Measurements from ENCODE around the gene DEFB113. TPM values are rescaled to one million over a fixed set of nuclear protein-coding genes. Genes with fewer than 3 reads are reported as not detected.
"Not testable (repeated sequence)": the region's sequence is repeated elsewhere in the genome, so short reads cannot be mapped to it uniquely, and the experiment has no call there.

DEFB113 gene
- total RNA-seq, 1 donor from 2014 or later = not detected

DNA sequence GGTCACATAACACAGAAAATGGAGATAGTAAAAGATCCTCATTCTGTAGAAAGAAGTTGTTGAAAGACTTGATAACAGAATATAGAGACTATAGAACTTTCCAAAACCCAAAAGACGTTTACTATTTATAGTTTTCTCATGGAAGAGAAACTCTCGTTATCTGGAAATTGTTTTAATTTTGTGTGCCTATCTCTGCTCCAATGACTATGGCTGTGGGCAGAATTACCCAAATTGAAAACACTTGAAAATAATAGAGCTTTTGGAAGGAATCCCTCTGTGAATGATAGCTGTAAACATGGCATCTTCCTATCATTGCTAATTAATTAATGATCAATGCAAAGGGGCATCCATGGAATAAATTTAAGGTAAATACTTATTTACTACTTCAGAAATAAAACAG is 5.4 kb downstream of the DEFB113 start, which contains the start of gene DEFB114:
Gene DEFB114, minus strand, starts transcription at position 101 of the 400 bp plus-strand sequence. Its CDS starts 59 bp downstream, at position 42.
- Mint-ChIP-seq H3K36me3 (ENCODE audit: low read depth) (no peaks in the 10 kb centered on the region), H3K9me3 (no peaks in the 10 kb centered on the region), H3K27me3 (ENCODE audit: low read depth) (no peaks in the 10 kb centered on the region), H3K4me1 (ENCODE audit: low read depth) (no peaks in the 10 kb centered on the region), H3K4me3 (ENCODE audit: low read depth) (no peak within 1 kb of the TSS), H3K27ac (no peak within 1 kb of the TSS)
- intact Hi-C loops (cut with micrococcal nuclease) = no loop called here
- DNase-seq (ENCODE audit: low spot score) = no peak

GRCh38 chr6:49958180-49958579 is 11.2 kb downstream of the DEFB113 start:
- intact Hi-C loops (cut with micrococcal nuclease) = no loop called here

DNA sequence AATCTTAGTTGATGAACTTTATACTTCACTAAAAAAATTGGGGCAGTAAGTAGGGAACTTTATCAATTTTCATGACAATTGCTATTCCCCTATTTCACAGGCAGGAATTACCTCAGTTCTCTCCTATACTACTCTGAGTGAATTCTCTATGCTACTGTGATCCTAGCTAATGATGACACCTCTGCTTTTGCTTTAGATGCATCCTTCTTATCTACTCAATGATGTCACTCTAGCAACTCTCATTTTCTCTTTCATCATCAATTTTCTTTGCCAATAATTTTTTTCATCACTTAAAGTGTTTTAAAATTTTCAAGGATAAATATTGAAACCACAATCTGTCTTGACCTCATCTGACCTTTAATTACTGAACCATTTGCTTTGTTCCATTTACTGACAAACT is 13.6 kb downstream of the DEFB113 start:
- H3K36me3 Mint-ChIP-seq (ENCODE audit: low read depth) = no peaks in the 10 kb centered on the region
- intact Hi-C loops (cut with micrococcal nuclease) = no loop called here
- no peaks in the 10 kb centered on the region for H3K4me1 Mint-ChIP-seq (ENCODE audit: low read depth)
- H3K9me3 Mint-ChIP-seq = no peaks in the 10 kb centered on the region
- DNase-seq (ENCODE audit: low spot score) = no peak
- no peak overlapping the region for H3K27ac Mint-ChIP-seq
- H3K4me3 Mint-ChIP-seq (ENCODE audit: low read depth) = no peak overlapping the region
- H3K27me3 Mint-ChIP-seq (ENCODE audit: low read depth) = no peaks in the 10 kb centered on the region

More at GRCh38 chr6:49958180-49958579, 11.2 kb downstream of the DEFB113 start:
- no peaks in the 10 kb centered on the region for H3K27me3 Mint-ChIP-seq (ENCODE audit: low read depth)
- H3K4me3 Mint-ChIP-seq (ENCODE audit: low read depth) = no peak overlapping the region
- no peaks in the 10 kb centered on the region for H3K36me3 Mint-ChIP-seq (ENCODE audit: low read depth)
- no peak for DNase-seq (ENCODE audit: low spot score)
- no peaks in the 10 kb centered on the region for H3K4me1 Mint-ChIP-seq (ENCODE audit: low read depth)
- no peaks in the 10 kb centered on the region for H3K9me3 Mint-ChIP-seq
- no peak overlapping the region for H3K27ac Mint-ChIP-seq

DNA sequence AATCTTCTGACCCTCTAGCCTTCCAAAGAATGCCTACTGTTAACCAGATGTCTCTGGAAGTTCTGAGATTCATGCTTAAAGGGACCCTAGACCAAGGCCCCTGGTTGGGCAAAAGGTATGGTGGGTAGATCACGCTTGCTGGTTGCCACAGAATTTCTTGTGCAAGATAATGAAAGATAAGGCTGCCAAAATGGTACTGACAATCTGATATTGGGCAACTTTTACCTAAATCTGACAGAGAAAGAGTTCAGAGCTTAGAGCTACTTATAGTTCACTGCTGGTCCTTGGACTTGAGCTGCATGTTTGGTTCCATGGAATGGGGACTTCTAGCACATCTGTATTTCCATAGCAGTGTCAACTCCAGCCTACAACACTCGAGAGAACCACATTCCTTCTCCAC is 17.5 kb downstream of the DEFB113 start:
- H3K9me3 Mint-ChIP-seq = no peaks in the 10 kb centered on the region
- H3K4me3 Mint-ChIP-seq (ENCODE audit: low read depth) = no peak overlapping the region

GRCh38 chr6:49950415-49950751 is 19.0 kb downstream of the DEFB113 start:
- H3K36me3 Mint-ChIP-seq (ENCODE audit: low read depth) = no peaks in the 10 kb centered on the region

More for the DNA sequence above, 17.5 kb downstream of the DEFB113 start:
- Mint-ChIP-seq H3K27me3 (ENCODE audit: low read depth) (no peaks in the 10 kb centered on the region), H3K36me3 (ENCODE audit: low read depth) (no peaks in the 10 kb centered on the region), H3K27ac (no peak overlapping the region), H3K4me1 (ENCODE audit: low read depth) (no peaks in the 10 kb centered on the region)
- DNase-seq (ENCODE audit: low spot score) = no peak
- intact Hi-C loops (cut with micrococcal nuclease) = no loop called here

GRCh38 chr6:49949062-49949461 is 20.4 kb downstream of the DEFB113 start:
- Mint-ChIP-seq H3K4me3 (ENCODE audit: low read depth) (no peak overlapping the region), H3K9me3 (peaks cover 7% of the 10 kb centered on the region), H3K27me3 (ENCODE audit: low read depth) (no peaks in the 10 kb centered on the region), H3K27ac (no peak overlapping the region), H3K36me3 (ENCODE audit: low read depth) (no peaks in the 10 kb centered on the region), H3K4me1 (ENCODE audit: low read depth) (no peaks in the 10 kb centered on the region)
- intact Hi-C loops (cut with micrococcal nuclease) = no loop called here
- DNase-seq (ENCODE audit: low spot score) = no peak

More at GRCh38 chr6:49950415-49950751, 19.0 kb downstream of the DEFB113 start:
- DNase-seq (ENCODE audit: low spot score) = no peak
- Mint-ChIP-seq H3K9me3 (peaks cover 5% of the 10 kb centered on the region), H3K27me3 (ENCODE audit: low read depth) (no peaks in the 10 kb centered on the region), H3K4me3 (ENCODE audit: low read depth) (no peak overlapping the region), H3K4me1 (ENCODE audit: low read depth) (no peaks in the 10 kb centered on the region), H3K27ac (no peak overlapping the region)
- intact Hi-C loops (cut with micrococcal nuclease) = no loop called here

DNA sequence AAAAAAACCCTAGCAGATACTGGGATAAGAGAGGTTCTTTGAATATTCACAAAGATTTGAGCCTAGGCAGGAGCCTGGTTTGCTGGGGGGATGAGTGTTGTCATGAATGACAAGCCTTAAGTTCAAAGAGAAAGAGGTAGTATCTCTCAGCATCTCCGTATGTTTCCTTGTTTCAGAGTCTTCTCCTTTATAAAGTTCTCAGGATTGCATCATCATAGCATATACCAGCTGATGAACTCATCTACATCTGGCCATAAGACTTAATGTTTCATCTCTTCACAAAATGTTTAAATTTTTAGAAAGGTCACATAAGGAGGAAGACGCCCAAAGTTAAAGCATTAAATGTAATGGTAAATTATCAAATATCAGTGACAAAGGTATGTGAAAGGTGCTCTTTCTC is 22.6 kb downstream of the DEFB113 start:
- no peaks in the 10 kb centered on the region for H3K27me3 Mint-ChIP-seq (ENCODE audit: low read depth)
- intact Hi-C loops (cut with micrococcal nuclease) = no loop called here
- no peak overlapping the region for H3K27ac Mint-ChIP-seq
- H3K36me3 Mint-ChIP-seq (ENCODE audit: low read depth) = no peaks in the 10 kb centered on the region
- no peak overlapping the region for H3K4me3 Mint-ChIP-seq (ENCODE audit: low read depth)
- no peak for DNase-seq (ENCODE audit: low spot score)
- peaks cover 10% of the 10 kb centered on the region for H3K9me3 Mint-ChIP-seq
- H3K4me1 Mint-ChIP-seq (ENCODE audit: low read depth) = no peaks in the 10 kb centered on the region

- H3K36me3 Mint-ChIP-seq (ENCODE audit: low read depth); intact Hi-C loops (cut with micrococcal nuclease); H3K9me3 Mint-ChIP-seq; H3K4me3 Mint-ChIP-seq (ENCODE audit: low read depth); H3K27me3 Mint-ChIP-seq (ENCODE audit: low read depth); H3K4me1 Mint-ChIP-seq (ENCODE audit: low read depth); DNase-seq (ENCODE audit: low spot score); H3K27ac Mint-ChIP-seq: not testable (repeated sequence)
These were observed 25.4 kb downstream of the DEFB113 start for GRCh38 chr6:49944068-49944467.

DNA sequence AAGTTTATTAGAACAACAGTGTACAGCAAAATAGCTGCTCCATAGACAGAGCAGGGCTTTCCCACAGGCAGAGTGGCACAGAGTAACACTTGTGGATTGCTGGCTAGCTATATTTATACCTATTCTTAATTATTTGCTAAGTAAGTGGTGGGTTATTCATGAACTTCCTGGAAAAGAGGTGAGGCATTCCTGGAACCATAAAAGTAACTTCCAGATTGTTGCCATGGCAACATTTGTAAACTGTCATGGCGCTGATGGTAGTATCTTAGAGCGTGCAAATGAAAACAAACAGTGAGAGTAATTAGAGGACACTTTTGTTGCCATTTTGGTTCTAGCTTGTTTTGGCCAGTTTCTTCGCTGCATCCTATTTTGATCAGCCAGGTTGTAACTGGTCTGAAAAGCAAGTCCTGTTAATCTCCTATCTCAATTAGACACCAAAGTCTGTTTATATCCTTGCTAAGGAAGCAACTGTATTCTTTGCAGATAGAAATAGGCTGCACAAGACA is 29.4 kb downstream of the DEFB113 start:
- no peak overlapping the region for H3K4me3 Mint-ChIP-seq (ENCODE audit: low read depth)

GRCh38 chr6:49937811-49938210 is 31.6 kb downstream of the DEFB113 start:
- no peaks in the 10 kb centered on the region for H3K9me3 Mint-ChIP-seq
- H3K27me3 Mint-ChIP-seq (ENCODE audit: low read depth) = no peaks in the 10 kb centered on the region

More for the DNA sequence above, 29.4 kb downstream of the DEFB113 start:
- intact Hi-C loops (cut with micrococcal nuclease) = no loop called here
- Mint-ChIP-seq H3K9me3 (peaks cover 5% of the 10 kb centered on the region), H3K27me3 (ENCODE audit: low read depth) (no peaks in the 10 kb centered on the region), H3K4me1 (ENCODE audit: low read depth) (no peaks in the 10 kb centered on the region), H3K27ac (no peak overlapping the region), H3K36me3 (ENCODE audit: low read depth) (no peaks in the 10 kb centered on the region)
- no peak for DNase-seq (ENCODE audit: low spot score)

DNA sequence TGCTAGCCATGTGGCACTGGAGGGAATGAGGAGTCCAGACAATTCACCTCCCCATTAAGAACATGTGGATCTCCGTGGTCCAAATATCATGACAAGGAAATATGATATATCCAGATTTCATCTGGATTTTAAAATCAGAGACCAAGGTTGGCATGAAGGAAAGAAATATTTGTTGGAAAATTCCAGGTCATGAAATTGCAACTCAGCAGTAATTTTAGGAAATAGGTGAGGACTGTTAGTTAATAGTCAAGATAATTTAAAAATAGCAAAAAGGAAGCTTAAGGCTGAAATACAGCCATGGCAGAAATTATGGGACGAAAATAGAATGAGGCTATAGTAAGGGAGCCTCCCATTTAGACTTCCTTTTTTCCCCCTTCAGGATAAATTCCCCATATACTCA is 32.4 kb downstream of the DEFB113 start:
- no peak overlapping the region for H3K4me3 Mint-ChIP-seq (ENCODE audit: low read depth)
- no peaks in the 10 kb centered on the region for H3K4me1 Mint-ChIP-seq (ENCODE audit: low read depth)
- no peak overlapping the region for H3K27ac Mint-ChIP-seq
- H3K36me3 Mint-ChIP-seq (ENCODE audit: low read depth) = no peaks in the 10 kb centered on the region
- H3K9me3 Mint-ChIP-seq = no peaks in the 10 kb centered on the region
- DNase-seq (ENCODE audit: low spot score) = no peak
- no peaks in the 10 kb centered on the region for H3K27me3 Mint-ChIP-seq (ENCODE audit: low read depth)
- intact Hi-C loops (cut with micrococcal nuclease) = no loop called here

More at GRCh38 chr6:49937811-49938210, 31.6 kb downstream of the DEFB113 start:
- intact Hi-C loops (cut with micrococcal nuclease) = no loop called here
- no peaks in the 10 kb centered on the region for H3K36me3 Mint-ChIP-seq (ENCODE audit: low read depth)
- no peaks in the 10 kb centered on the region for H3K4me1 Mint-ChIP-seq (ENCODE audit: low read depth)
- H3K4me3 Mint-ChIP-seq (ENCODE audit: low read depth) = no peak overlapping the region
- H3K27ac Mint-ChIP-seq = no peak overlapping the region
- DNase-seq (ENCODE audit: low spot score) = no peak

GRCh38 chr6:49935387-49935786 is 34.0 kb downstream of the DEFB113 start:
- no peaks in the 10 kb centered on the region for H3K27me3 Mint-ChIP-seq (ENCODE audit: low read depth)
- no peak overlapping the region for H3K27ac Mint-ChIP-seq
- DNase-seq (ENCODE audit: low spot score) = no peak
- no peaks in the 10 kb centered on the region for H3K4me1 Mint-ChIP-seq (ENCODE audit: low read depth)
- H3K9me3 Mint-ChIP-seq = no peaks in the 10 kb centered on the region
- H3K36me3 Mint-ChIP-seq (ENCODE audit: low read depth) = no peaks in the 10 kb centered on the region
- no peak overlapping the region for H3K4me3 Mint-ChIP-seq (ENCODE audit: low read depth)
- intact Hi-C loops (cut with micrococcal nuclease) = no loop called here

DNA sequence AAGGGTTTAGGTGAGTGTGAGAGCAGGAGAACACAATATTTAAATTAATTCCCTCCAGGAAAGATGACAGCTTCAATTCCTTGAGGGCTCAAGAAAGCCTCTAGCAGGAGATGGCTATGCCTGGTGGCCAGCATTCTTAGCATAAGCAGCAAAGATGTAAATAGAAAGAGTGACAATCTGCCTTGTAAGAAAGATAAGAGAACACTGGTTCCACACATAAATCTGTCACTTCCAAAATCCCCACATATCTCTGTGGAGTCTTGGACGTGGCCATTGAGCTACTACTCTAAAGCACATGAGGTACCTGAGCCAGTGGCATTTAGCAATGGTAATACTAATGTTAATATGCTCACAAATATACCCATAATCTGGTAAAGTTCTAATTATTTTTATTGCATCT is 34.7 kb downstream of the DEFB113 start:
- no peak for DNase-seq (ENCODE audit: low spot score)
- Mint-ChIP-seq H3K4me1 (ENCODE audit: low read depth) (no peaks in the 10 kb centered on the region), H3K4me3 (ENCODE audit: low read depth) (no peak overlapping the region), H3K27me3 (ENCODE audit: low read depth) (no peaks in the 10 kb centered on the region), H3K9me3 (no peaks in the 10 kb centered on the region), H3K27ac (no peak overlapping the region), H3K36me3 (ENCODE audit: low read depth) (no peaks in the 10 kb centered on the region)
- intact Hi-C loops (cut with micrococcal nuclease) = no loop called here

- H3K4me3 Mint-ChIP-seq (ENCODE audit: low read depth) = no peak overlapping the region
- intact Hi-C loops (cut with micrococcal nuclease) = no loop called here
- no peaks in the 10 kb centered on the region for H3K4me1 Mint-ChIP-seq (ENCODE audit: low read depth)
- DNase-seq (ENCODE audit: low spot score) = no peak
- no peak overlapping the region for H3K27ac Mint-ChIP-seq
- no peaks in the 10 kb centered on the region for H3K9me3 Mint-ChIP-seq
- no peaks in the 10 kb centered on the region for H3K27me3 Mint-ChIP-seq (ENCODE audit: low read depth)
- H3K36me3 Mint-ChIP-seq (ENCODE audit: low read depth) = no peaks in the 10 kb centered on the region
These were observed 35.9 kb downstream of the DEFB113 start for GRCh38 chr6:49933526-49933925.

Measured in activated T-helper 2 cell treated with anti-CD3 and anti-CD28 coated beads, Interferon-gamma antibody, Interleukin-2, Interleukin-4, amounts not matched to agents 10 μg/mL and 5 μg/mL and 100 μg/mL, durations not matched to agents 14 hours and 24 hours and 36 hours (primary cell).